A549 (cell line): Measurements from ENCODE around the gene RFC4. TPM values are rescaled to one million over a fixed set of nuclear protein-coding genes. Genes with fewer than 3 reads are reported as not detected.
A peak's percentile ranks its signal among the peaks of the same experiment; 100 is the strongest.

Experiments used
- ATAC-seq, 2 experiments: fragments of 200-7000 bp in 1 of 2; fragments of >200 bp in 1 of 2; cut with Nextera tagmentation in 1 of 2; cut with Tn5 transposase in 1 of 2; 3 replicates each; pipeline versions ENCODE4 v1.8.0 to v1.9.1; 2018 to 2020; ENCODE audit warnings: mild to moderate bottlenecking in 1 of 2, moderate library complexity in 1 of 2
- CTCF ChIA-PET: fragments of 300-600 bp; sonication (Branson Sonifier 250); formaldehyde crosslinking; extraction: SDS; loops from one replicate; lab custom pipeline; 2021; ENCODE audit warnings: antibody characterized with exemption, inconsistent platforms; lab: Yijun Ruan, JAX
- POLR2A ChIA-PET: fragments of 350-600 bp; formaldehyde crosslinking; extraction: SDS; loops from one replicate; lab custom pipeline; 2021; ENCODE audit warnings: antibody characterized with exemption, inconsistent platforms; lab: Yijun Ruan, JAX
- DNase-seq, 2 experiments: peaks; one replicate each; pipeline versions ENCODE4 v3.0.0 to v3.0.0-alpha.2; 2011 to 2016; ENCODE audit warnings: low read depth in 1 of 2, low spot score in 1 of 2
- FAIRE-seq: peaks from 2 replicates; lab custom pipeline; 2011; peaks lifted over from hg19 to GRCh38; lab: Jason Lieb, UNC
- H3K27ac ChIP-seq, 2 experiments: fragments of >200 bp; sonication (Bioruptor Twin); formaldehyde crosslinking; 3 replicates each; pipeline ENCODE4 v1.5.1; 2016 to 2017
- H3K4me1 ChIP-seq: fragments of >200 bp; sonication (Bioruptor Twin); formaldehyde crosslinking; 3 replicates; pipeline ENCODE4 v1.6.1; 2016
- H3K4me2 ChIP-seq: fragments of >200 bp; sonication (Bioruptor Twin); formaldehyde crosslinking; 3 replicates; pipeline ENCODE4 v1.6.1; 2016
- H3K4me3 ChIP-seq: fragments of >200 bp; sonication (Bioruptor Twin); formaldehyde crosslinking; 3 replicates; pipeline ENCODE4 v1.5.1; 2016
- H3K9me3 ChIP-seq: fragments of >200 bp; sonication (Bioruptor Twin); formaldehyde crosslinking; 3 replicates; pipeline ENCODE4 v1.6.1; 2016
- BCL3 ChIP-seq: fragments of >200 bp; sonication (Bioruptor Twin); formaldehyde crosslinking; IDR thresholded peaks from 3 replicates; pipeline ENCODE4 v1.6.1; 2016
- BHLHE40 ChIP-seq: IDR thresholded peaks from 2 replicates; pipeline ENCODE4 v1.6.1; 2012; ENCODE audit warnings: low read depth, low read length, inconsistent platforms
- CBX2 ChIP-seq: fragments of 200-600 bp; sonication (generic); IDR thresholded peaks from 2 replicates; pipeline ENCODE4 v1.6.1; 2016; ENCODE audit warnings: low read depth, mild to moderate bottlenecking, borderline replicate concordance
- CHD4 ChIP-seq: fragments of 200-600 bp; sonication (generic); IDR thresholded peaks from 2 replicates; pipeline ENCODE4 v1.6.1; 2016; ENCODE audit warnings: antibody characterized with exemption, mild to moderate bottlenecking, borderline replicate concordance
- FOSB ChIP-seq: fragments of 250-450 bp; sonication (Bioruptor Pico); IDR thresholded peaks from 2 replicates; pipeline ENCODE4 v1.5.0; 2020; ENCODE audit warnings: mild to moderate bottlenecking, moderate library complexity
- GATA3 ChIP-seq: IDR thresholded peaks from 2 replicates; pipeline ENCODE4 v1.6.1; 2012; ENCODE audit warnings: borderline replicate concordance
- HDAC2 ChIP-seq: fragments of 200-600 bp; sonication (generic); IDR thresholded peaks from 2 replicates; pipeline ENCODE4 v1.6.1; 2016
- HOXB13 ChIP-seq: fragments of 250-450 bp; sonication (Bioruptor Pico); IDR thresholded peaks from 2 replicates; pipeline ENCODE4 v1.5.0; 2020; ENCODE audit warnings: low read depth, mild to moderate bottlenecking, moderate library complexity
- HOXB5 ChIP-seq: fragments of 250-450 bp; sonication (Bioruptor Pico); IDR thresholded peaks from 2 replicates; pipeline ENCODE4 v1.5.0; 2020; ENCODE audit warnings: mild to moderate bottlenecking, moderate library complexity
- JUN ChIP-seq, 2 experiments: fragments of >200 bp; sonication (Bioruptor Twin); formaldehyde crosslinking; IDR thresholded peaks; 2 replicates in 1 of 2; 3 replicates in 1 of 2; pipeline ENCODE4 v1.6.1; 2016 to 2017
- KDM5A ChIP-seq: fragments of 200-600 bp; sonication (generic); IDR thresholded peaks from 2 replicates; pipeline ENCODE4 v1.6.1; 2016; ENCODE audit warnings: antibody characterized with exemption, mild to moderate bottlenecking
- MYC ChIP-seq: IDR thresholded peaks from 2 replicates; pipeline ENCODE4 v1.6.1; 2012; ENCODE audit warnings: mild to moderate bottlenecking, inconsistent platforms, low read length, improper control_type of control experiment, borderline replicate concordance
- NFE2L2 ChIP-seq: fragments of 150-350 bp; conservative IDR thresholded peaks from 2 replicates; pipeline ENCODE4 v1.6.1; 2014; ENCODE audit warnings: low read length
- POLR2AphosphoS2 ChIP-seq: conservative IDR thresholded peaks from 2 replicates; pipeline ENCODE4 v1.6.1; 2012; ENCODE audit warnings: low read length, improper control_type of control experiment, inconsistent platforms
- RARB ChIP-seq: fragments of 250-450 bp; sonication (Bioruptor Pico); IDR thresholded peaks from 2 replicates; pipeline ENCODE4 v1.8.0; 2021; ENCODE audit warnings: mild to moderate bottlenecking, moderate library complexity
- RCOR1 ChIP-seq: fragments of 150-350 bp; IDR thresholded peaks from 2 replicates; pipeline ENCODE4 v1.6.1; 2014; ENCODE audit warnings: antibody characterized with exemption, low read length, low read depth
- SMC3 ChIP-seq: fragments of >200 bp; sonication (Bioruptor Twin); formaldehyde crosslinking; IDR thresholded peaks from 3 replicates; pipeline ENCODE4 v1.6.1; 2018; ENCODE audit warnings: inconsistent platforms
- WGBS: methylation state at CpG from one replicate; pipeline ENCODE4 v1.1.6; 2017; ENCODE audit errors: missing lambda C conversion rate; 5-methylcytosine and 5-hydroxymethylcytosine counted together
- polyA plus RNA-seq, 4 experiments: library from polyadenylated mRNA; depleted of rRNA in 3 of 4; stranded (reverse); fragments of >200 nt; fragmentation: RNase III in 1 of 4; extraction: RNeasy Plus Mini Kit Qiagen cat#74134 plus additional on column Dnase treatment in 1 of 4; gene quantifications; 2 replicates in 3 of 4; 3 replicates in 1 of 4; pipeline ENCODE4 v1.2.3, GENCODE V29; 2011 to 2017
- TF ChIP-seq, protein P1 (sequence below): IDR thresholded peaks from 2 replicates; pipeline ENCODE4 v1.6.1; 2012
- TF ChIP-seq, protein P2 (sequence below): fragments of 250-450 bp; sonication (Bioruptor Pico); IDR thresholded peaks from 2 replicates; pipeline ENCODE4 v1.5.0; 2021; ENCODE audit warnings: mild to moderate bottlenecking, moderate library complexity, borderline replicate concordance
- TF ChIP-seq, protein P3 (sequence below): IDR thresholded peaks from 2 replicates; pipeline ENCODE4 v1.6.1; 2012
- TF ChIP-seq, protein P4 (sequence below): fragments of 450-650 bp; IDR thresholded peaks from 2 replicates; pipeline ENCODE4 v1.6.1; 2014; ENCODE audit warnings: antibody characterized with exemption

Gene RFC4
- polyA plus RNA-seq, 2 of the 4 experiments (the other 2 are of a cell fraction) = 40.6 to 68.8 TPM

GRCh38 chr3:186802701-186803100, 3.6 kb downstream of the RFC4 start:
- ChIA-PET CTCF (no interaction called here), POLR2A (no interaction called here)
- Histone ChIP-seq H3K27ac (no peak overlapping the region), H3K4me3 (no peak overlapping the region), H3K4me1 (peaks cover 15% of the 10 kb centered on the region; the same call in 2 of the 3 replicates), H3K9me3 (no peaks in the 10 kb centered on the region), H3K4me2 (no peak overlapping the region)
- WGBS = 87% methylated on average over 3 of the region's 3 CpGs
- DNase-seq = no peak
- no peak for TF ChIP-seq KDM5A
- TF ChIP-seq GATA3 = no peak
- TF ChIP-seq HDAC2 = no peak
- TF ChIP-seq CBX2 = no peak
- TF ChIP-seq BHLHE40 = no peak
- TF ChIP-seq FOSB (CRISPR knock-in tag) = no peak
- FAIRE-seq = no peak
- ATAC-seq = no peak

GRCh38 chr3:186800285-186800684, 6.0 kb downstream of the RFC4 start:
- no peak overlapping the region for H3K27ac ChIP-seq
- FAIRE-seq (no peak), ATAC-seq (no peak), DNase-seq (no peak)
- POLR2A ChIA-PET = interaction anchor here (1.1 kb wide), 1 partner anchor 17 kb away, joined by 5 read pairs; the partner anchor contains the start of gene EIF4A2
- CTCF ChIA-PET = no interaction called here
- no peak overlapping the region for H3K4me3 ChIP-seq
- H3K4me2 ChIP-seq = no peak overlapping the region
- H3K9me3 ChIP-seq = no peaks in the 10 kb centered on the region
- H3K4me1 ChIP-seq = peaks cover 8% of the 10 kb centered on the region; the same call in 1 of the 3 replicates
- WGBS = 58% methylated on average over 1 of the region's 1 CpG
- TF ChIP-seq SMC3 (no peak), RCOR1 (no peak), HOXB5 (no peak)
- TF ChIP-seq, protein P1, sequence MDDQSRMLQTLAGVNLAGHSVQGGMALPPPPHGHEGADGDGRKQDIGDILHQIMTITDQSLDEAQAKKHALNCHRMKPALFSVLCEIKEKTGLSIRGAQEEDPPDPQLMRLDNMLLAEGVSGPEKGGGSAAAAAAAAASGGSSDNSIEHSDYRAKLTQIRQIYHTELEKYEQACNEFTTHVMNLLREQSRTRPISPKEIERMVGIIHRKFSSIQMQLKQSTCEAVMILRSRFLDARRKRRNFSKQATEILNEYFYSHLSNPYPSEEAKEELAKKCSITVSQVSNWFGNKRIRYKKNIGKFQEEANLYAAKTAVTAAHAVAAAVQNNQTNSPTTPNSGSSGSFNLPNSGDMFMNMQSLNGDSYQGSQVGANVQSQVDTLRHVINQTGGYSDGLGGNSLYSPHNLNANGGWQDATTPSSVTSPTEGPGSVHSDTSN = no peak
- TF ChIP-seq, all 56 proteins: peak for 0

- CTCF ChIA-PET = interaction anchor here (0.6 to 1.9 kb wide), 5 partner anchors 23 to 226 kb away, joined by 3 to 9 read pairs (median 3); no protein-coding TSS in a partner anchor
- no peak for ATAC-seq
- no peak overlapping the region for H3K4me3 ChIP-seq
- H3K4me2 ChIP-seq = no peak overlapping the region
- POLR2A ChIA-PET = no interaction called here
- FAIRE-seq = no peak
- DNase-seq = no peak
- no peaks in the 10 kb centered on the region for H3K9me3 ChIP-seq
- no peak overlapping the region for H3K27ac ChIP-seq
- WGBS = 97% methylated on average over 3 of the region's 3 CpGs
- no peak for TF ChIP-seq MYC
- TF ChIP-seq GATA3 = no peak
- TF ChIP-seq CHD4 = no peak
- no peaks in the 10 kb centered on the region for H3K4me1 ChIP-seq
Measured at GRCh38 chr3:186798239-186798874, 7.9 kb downstream of the RFC4 start.

- CTCF ChIA-PET = interaction anchor here (0.7 to 1.2 kb wide), 3 partner anchors 31 to 173 kb away, joined by 3 to 4 read pairs (median 3); no protein-coding TSS in a partner anchor
- ATAC-seq = peak; percentile 69 to 74
- no peak overlapping the region for H3K27ac ChIP-seq
- no peak for FAIRE-seq
- H3K4me3 ChIP-seq = no peak overlapping the region
- peaks cover 48% of the 10 kb centered on the region for H3K4me1 ChIP-seq
- peak overlapping the region; percentile 99; the same call in 1 of the 3 replicates for H3K4me2 ChIP-seq
- 42% methylated on average over 8 of the region's 8 CpGs for WGBS
- POLR2A ChIA-PET = no interaction called here
- DNase-seq = peak; percentile 23 to 63
- no peaks in the 10 kb centered on the region for H3K9me3 ChIP-seq
- TF ChIP-seq HOXB13 (CRISPR knock-in tag) = no peak
- TF ChIP-seq GATA3 = peak; percentile 8; the same call in 1 of the 2 replicates
- TF ChIP-seq POLR2AphosphoS2 = peak; percentile 97
- TF ChIP-seq RARB (CRISPR knock-in tag) = peak; percentile 90
- TF ChIP-seq RCOR1 = no peak
- TF ChIP-seq, protein P2, sequence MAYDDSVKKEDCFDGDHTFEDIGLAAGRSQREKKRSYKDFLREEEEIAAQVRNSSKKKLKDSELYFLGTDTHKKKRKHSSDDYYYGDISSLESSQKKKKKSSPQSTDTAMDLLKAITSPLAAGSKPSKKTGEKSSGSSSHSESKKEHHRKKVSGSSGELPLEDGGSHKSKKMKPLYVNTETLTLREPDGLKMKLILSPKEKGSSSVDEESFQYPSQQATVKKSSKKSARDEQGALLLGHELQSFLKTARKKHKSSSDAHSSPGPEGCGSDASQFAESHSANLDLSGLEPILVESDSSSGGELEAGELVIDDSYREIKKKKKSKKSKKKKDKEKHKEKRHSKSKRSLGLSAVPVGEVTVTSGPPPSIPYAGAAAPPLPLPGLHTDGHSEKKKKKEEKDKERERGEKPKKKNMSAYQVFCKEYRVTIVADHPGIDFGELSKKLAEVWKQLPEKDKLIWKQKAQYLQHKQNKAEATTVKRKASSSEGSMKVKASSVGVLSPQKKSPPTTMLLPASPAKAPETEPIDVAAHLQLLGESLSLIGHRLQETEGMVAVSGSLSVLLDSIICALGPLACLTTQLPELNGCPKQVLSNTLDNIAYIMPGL (CRISPR knock-in tag) = peak; percentile 11; the same call in 1 of the 2 replicates
- no peak for TF ChIP-seq KDM5A
- peak; percentile 93 for TF ChIP-seq FOSB (CRISPR knock-in tag)
- TF ChIP-seq, protein P3, sequence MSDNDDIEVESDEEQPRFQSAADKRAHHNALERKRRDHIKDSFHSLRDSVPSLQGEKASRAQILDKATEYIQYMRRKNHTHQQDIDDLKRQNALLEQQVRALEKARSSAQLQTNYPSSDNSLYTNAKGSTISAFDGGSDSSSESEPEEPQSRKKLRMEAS = 0 out of 2 replicates have a peak, but pooled peaks have one; percentile 20
- TF ChIP-seq, protein P1 = peak; percentile 64; the same call in 1 of the 2 replicates
- TF ChIP-seq, protein P4, sequence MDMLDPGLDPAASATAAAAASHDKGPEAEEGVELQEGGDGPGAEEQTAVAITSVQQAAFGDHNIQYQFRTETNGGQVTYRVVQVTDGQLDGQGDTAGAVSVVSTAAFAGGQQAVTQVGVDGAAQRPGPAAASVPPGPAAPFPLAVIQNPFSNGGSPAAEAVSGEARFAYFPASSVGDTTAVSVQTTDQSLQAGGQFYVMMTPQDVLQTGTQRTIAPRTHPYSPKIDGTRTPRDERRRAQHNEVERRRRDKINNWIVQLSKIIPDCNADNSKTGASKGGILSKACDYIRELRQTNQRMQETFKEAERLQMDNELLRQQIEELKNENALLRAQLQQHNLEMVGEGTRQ = no peak
- peak; percentile 68 to 84; a peak in 4 of 5 replicates for TF ChIP-seq JUN (IDR thresholded peaks at IDR 0.05)
- TF ChIP-seq NFE2L2 = no peak
- TF ChIP-seq BCL3 = peak; percentile 59; the same call in 2 of the 3 replicates
Measured at GRCh38 chr3:186790261-186790981, 15.9 kb downstream of the RFC4 start.
